MCF 10A (cell line): ENCODE data around the gene ESR1. TPM values are rescaled to one million over a fixed set of nuclear protein-coding genes. Genes with fewer than 3 reads are reported as not detected.
A peak's percentile ranks its signal among the peaks of the same experiment; 100 is the strongest.

Experiments
- BruUV-seq: library from RNA; stranded (reverse); fragments of 400-500 nt; replicated peaks from 2 replicates; lab custom pipeline; 2021; lab: Mats Ljungman, UMichigan
- CTCF ChIA-PET: fragments of 300-600 bp; sonication (Branson Sonifier 250); formaldehyde crosslinking; extraction: SDS; loops from one replicate; lab custom pipeline; 2021; ENCODE audit warnings: antibody characterized with exemption, inconsistent platforms; lab: Yijun Ruan, JAX
- POLR2A ChIA-PET: fragments of 300-600, 350-650 bp; sonication (Branson Sonifier 250); formaldehyde crosslinking; extraction: SDS; loops from one replicate; lab custom pipeline; 2020; ENCODE audit warnings: antibody characterized with exemption, inconsistent platforms; lab: Yijun Ruan, JAX
- DNase-seq: peaks from one replicate; pipeline ENCODE4 v3.0.0-alpha.2; 2018; ENCODE audit not compliant: unreplicated experiment
- H3K27ac Mint-ChIP-seq: one replicate; pipeline ENCODE4 v1.8.0; 2022; ENCODE audit warnings: mild to moderate bottlenecking, low read depth, mixed read lengths; ENCODE audit not compliant: unreplicated experiment
- H3K27me3 Mint-ChIP-seq: one replicate; pipeline ENCODE4 v1.8.0; 2022; ENCODE audit warnings: mixed read lengths; ENCODE audit not compliant: insufficient read depth, unreplicated experiment
- H3K36me3 Mint-ChIP-seq: one replicate; pipeline ENCODE4 v1.8.0; 2022; ENCODE audit warnings: mild to moderate bottlenecking, moderate library complexity, mixed read lengths; ENCODE audit not compliant: insufficient read depth, unreplicated experiment
- H3K4me1 Mint-ChIP-seq: one replicate; pipeline ENCODE4 v1.8.0; 2022; ENCODE audit warnings: mixed read lengths; ENCODE audit not compliant: insufficient read depth, unreplicated experiment
- H3K4me3 Mint-ChIP-seq: one replicate; pipeline ENCODE4 v1.8.0; 2022; ENCODE audit warnings: mild to moderate bottlenecking, moderate library complexity, mixed read lengths; ENCODE audit not compliant: unreplicated experiment
- H3K9me3 Mint-ChIP-seq: one replicate; pipeline ENCODE4 v1.8.0; 2022; ENCODE audit warnings: mixed read lengths; ENCODE audit not compliant: unreplicated experiment
- intact Hi-C: fragments of 100-400 bp; cut with micrococcal nuclease; formaldehyde crosslinking; loops from 2 replicates; pipeline ENCODE4 v1.14.1; 2022
- total RNA-seq: library from RNA; stranded (reverse); gene quantifications from 2 replicates; pipeline ENCODE4 v1.2.3, GENCODE V29; 2022
- TF ChIP-seq, protein P1 (sequence below): fragments of 200-600 bp; IDR thresholded peaks from one replicate; pipeline ENCODE4 v1.8.0; 2022; ENCODE audit warnings: antibody characterized with exemption, mild to moderate bottlenecking; ENCODE audit not compliant: unreplicated experiment

Gene ESR1
- total RNA-seq, 1 experiment from 2014 or later, result 0.05 TPM

DNA sequence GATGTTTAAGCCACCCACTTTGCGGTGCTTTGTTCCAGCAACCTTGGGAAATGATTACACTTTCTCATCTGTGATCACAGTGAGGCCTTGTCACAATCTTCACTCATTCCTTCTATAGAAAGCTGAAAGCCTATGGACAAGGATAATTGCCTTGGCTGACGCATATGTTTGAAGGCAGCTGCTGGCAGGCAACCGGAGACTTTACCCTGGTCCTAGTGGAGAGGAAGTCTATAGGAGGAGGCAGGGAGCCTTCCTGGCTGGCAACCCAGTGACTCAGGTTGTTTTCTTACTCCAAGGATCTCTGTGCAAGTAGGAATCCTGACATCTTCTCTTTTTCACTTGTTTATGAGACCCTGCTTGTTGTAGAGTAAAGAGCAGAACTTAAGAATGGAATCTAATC, 34.1 kb upstream of the ESR1 start:
- no peak for DNase-seq
- POLR2A ChIA-PET, result no interaction called here
- H3K36me3 Mint-ChIP-seq, result no peaks in the 10 kb centered on the region

DNA sequence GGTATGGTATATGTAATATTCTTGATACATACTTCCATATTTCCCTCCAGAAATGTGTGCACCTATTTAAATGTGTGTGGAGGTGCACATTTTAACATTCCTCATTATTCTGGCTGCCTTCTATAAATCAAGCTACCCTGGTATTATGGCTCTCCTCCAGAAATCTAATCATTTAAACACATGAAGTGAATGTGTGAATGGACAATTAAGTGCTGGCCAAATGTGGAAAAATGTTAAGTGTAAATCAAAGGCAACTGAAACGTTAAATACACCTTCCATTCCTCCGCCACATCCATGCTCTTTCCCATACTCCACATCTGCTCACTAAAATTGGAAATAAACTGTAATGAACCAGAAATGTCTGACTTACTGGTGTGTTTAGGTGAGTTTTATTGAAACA, 24.9 kb upstream of the ESR1 start:
- DNase-seq, result no peak
- peaks cover 7% of the 10 kb centered on the region for H3K4me1 Mint-ChIP-seq
- ChIA-PET CTCF (interaction anchor here (1.0 kb wide), 1 partner anchor 17 kb away, joined by 4 read pairs; no protein-coding TSS in a partner anchor), POLR2A (no interaction called here)
- intact Hi-C loops, result no loop called here
- TF ChIP-seq, protein P1, sequence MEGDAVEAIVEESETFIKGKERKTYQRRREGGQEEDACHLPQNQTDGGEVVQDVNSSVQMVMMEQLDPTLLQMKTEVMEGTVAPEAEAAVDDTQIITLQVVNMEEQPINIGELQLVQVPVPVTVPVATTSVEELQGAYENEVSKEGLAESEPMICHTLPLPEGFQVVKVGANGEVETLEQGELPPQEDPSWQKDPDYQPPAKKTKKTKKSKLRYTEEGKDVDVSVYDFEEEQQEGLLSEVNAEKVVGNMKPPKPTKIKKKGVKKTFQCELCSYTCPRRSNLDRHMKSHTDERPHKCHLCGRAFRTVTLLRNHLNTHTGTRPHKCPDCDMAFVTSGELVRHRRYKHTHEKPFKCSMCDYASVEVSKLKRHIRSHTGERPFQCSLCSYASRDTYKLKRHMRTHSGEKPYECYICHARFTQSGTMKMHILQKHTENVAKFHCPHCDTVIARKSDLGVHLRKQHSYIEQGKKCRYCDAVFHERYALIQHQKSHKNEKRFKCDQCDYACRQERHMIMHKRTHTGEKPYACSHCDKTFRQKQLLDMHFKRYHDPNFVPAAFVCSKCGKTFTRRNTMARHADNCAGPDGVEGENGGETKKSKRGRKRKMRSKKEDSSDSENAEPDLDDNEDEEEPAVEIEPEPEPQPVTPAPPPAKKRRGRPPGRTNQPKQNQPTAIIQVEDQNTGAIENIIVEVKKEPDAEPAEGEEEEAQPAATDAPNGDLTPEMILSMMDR, result no peak
- no peak overlapping the region for H3K4me3 Mint-ChIP-seq
- H3K27ac Mint-ChIP-seq, result no peak overlapping the region
- no peaks in the 10 kb centered on the region for H3K36me3 Mint-ChIP-seq
- no peaks in the 10 kb centered on the region for H3K27me3 Mint-ChIP-seq
- BruUV-seq, result no TSS peak
- H3K9me3 Mint-ChIP-seq, result peaks cover 4% of the 10 kb centered on the region

More for the DNA sequence above, 34.1 kb upstream of the ESR1 start:
- CTCF ChIA-PET, result no interaction called here
- Mint-ChIP-seq H3K27ac (no peak overlapping the region), H3K4me3 (no peak overlapping the region), H3K27me3 (no peaks in the 10 kb centered on the region), H3K4me1 (no peaks in the 10 kb centered on the region), H3K9me3 (no peaks in the 10 kb centered on the region)
- intact Hi-C loops, result no loop called here
- TF ChIP-seq, protein P1, result no peak
- BruUV-seq, result no TSS peak

DNA sequence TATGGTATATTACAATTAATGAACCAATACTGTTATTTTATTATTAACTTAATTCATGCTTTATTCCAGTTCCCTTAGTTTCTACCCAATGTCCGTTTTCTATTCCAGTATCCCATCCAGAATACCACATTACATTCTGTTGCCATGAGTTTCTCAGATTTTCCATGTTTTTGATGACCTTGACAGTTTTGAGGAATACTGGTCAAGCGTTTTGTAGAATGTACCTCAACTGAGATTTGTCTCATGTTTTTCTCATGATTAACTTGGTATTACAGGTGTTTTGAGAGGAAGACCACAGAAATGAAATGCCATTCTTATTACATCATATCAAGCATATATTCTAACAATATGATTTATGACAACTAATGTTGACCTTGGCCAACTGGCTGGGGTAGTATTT, 23.8 kb upstream of the ESR1 start:
- intact Hi-C loops, result no loop called here
- ChIA-PET CTCF (interaction anchor here (0.6 to 1.1 kb wide), 4 partner anchors 18 to 341 kb away, joined by 3 read pairs; no protein-coding TSS in a partner anchor), POLR2A (interaction anchor here (1.3 kb wide), 1 partner anchor 334 kb away, joined by 4 read pairs; no protein-coding TSS in a partner anchor)
- TF ChIP-seq, protein P1, result no peak
- Mint-ChIP-seq H3K4me3 (no peak overlapping the region), H3K4me1 (peaks cover 7% of the 10 kb centered on the region), H3K9me3 (peaks cover 8% of the 10 kb centered on the region), H3K36me3 (no peaks in the 10 kb centered on the region), H3K27me3 (no peaks in the 10 kb centered on the region), H3K27ac (no peak overlapping the region)
- no TSS peak for BruUV-seq
- no peak for DNase-seq

DNA sequence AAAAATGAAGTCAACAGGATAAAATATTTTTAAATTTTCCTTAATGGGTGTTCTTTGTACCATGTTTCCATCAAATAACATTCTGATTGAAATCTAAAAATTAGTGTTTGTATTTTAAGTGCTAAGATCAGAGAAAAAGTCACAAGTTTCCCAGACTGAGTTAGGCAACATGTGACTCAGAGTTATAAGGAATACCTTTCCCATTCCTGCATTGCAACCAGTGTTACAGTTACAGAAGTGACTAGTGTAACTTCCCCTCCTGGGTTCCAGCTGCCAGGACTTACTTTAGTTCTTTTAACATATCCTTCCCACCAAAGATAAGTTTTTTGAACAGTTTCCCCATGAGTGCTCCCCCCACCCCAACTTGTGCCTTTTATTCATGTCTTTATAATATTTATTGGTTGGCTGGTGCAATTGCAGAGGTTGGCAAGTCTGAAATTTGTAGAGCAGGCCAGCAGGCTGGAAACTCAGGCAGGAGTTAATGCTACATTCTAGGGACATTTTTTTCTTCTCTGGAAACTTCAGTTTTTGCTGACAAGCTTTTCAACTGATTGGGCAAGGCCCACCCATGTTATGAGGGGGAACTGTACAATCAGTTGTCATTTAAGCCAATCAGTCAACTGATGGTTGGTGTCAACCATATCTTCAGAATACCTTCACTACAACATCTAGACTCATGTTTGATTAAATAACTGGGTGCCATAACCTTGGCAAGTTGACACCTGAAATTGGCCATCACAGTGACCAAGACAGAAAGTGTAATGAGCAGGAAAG, 22.9 kb upstream of the ESR1 start:
- TF ChIP-seq, protein P1, result no peak
- CTCF ChIA-PET, result interaction anchor here (0.7 to 1.1 kb wide), 2 partner anchors 19 to 78 kb away, joined by 3 read pairs; no protein-coding TSS in a partner anchor
- DNase-seq, result peak; percentile 66
- H3K36me3 Mint-ChIP-seq, result no peaks in the 10 kb centered on the region
- intact Hi-C loops, result no loop called here
- H3K4me3 Mint-ChIP-seq, result no peak overlapping the region
- H3K4me1 Mint-ChIP-seq, result peaks cover 7% of the 10 kb centered on the region
- peaks cover 8% of the 10 kb centered on the region for H3K9me3 Mint-ChIP-seq
- no TSS peak for BruUV-seq
- no peak overlapping the region for H3K27ac Mint-ChIP-seq
- POLR2A ChIA-PET, result interaction anchor here (1.3 kb wide), 1 partner anchor 333 kb away, joined by 4 read pairs; no protein-coding TSS in a partner anchor
- no peaks in the 10 kb centered on the region for H3K27me3 Mint-ChIP-seq
